WTC11 (cell line): ENCODE results near the gene CACNB3. TPM values are rescaled to one million over a fixed set of nuclear protein-coding genes. Genes with fewer than 3 reads are reported as not detected.

Experiments used
- ATAC-seq: fragments of 200-7000 bp; cut with Tn5 transposase; 2 replicates; pipeline ENCODE4 v1.10.0; 2021; ENCODE audit warnings: mild to moderate bottlenecking, moderate library complexity
- CTCF ChIA-PET: fragments of 300-600 bp; sonication (Branson Sonifier 250); formaldehyde crosslinking; loops from one replicate; lab custom pipeline; 2021; ENCODE audit warnings: antibody characterized with exemption; lab: Charles Lee
- POLR2A ChIA-PET: fragments of 350-600 bp; sonication (Branson Sonifier 250); formaldehyde crosslinking; loops from one replicate; lab custom pipeline; 2021; ENCODE audit warnings: antibody characterized with exemption; lab: Charles Lee
- DNase-seq: peaks from one replicate; pipeline ENCODE4 v3.0.0; 2021; ENCODE audit warnings: low spot score
- H3K27ac Mint-ChIP-seq: 2 replicates; pipeline ENCODE4 v1.8.0; 2021; ENCODE audit warnings: mixed read lengths
- H3K27me3 Mint-ChIP-seq: 2 replicates; pipeline ENCODE4 v1.8.0; 2021; ENCODE audit warnings: low read depth, mild to moderate bottlenecking, moderate library complexity, mixed read lengths
- H3K36me3 Mint-ChIP-seq: 2 replicates; pipeline ENCODE4 v1.8.0; 2021; ENCODE audit warnings: mixed read lengths
- H3K4me1 Mint-ChIP-seq: 2 replicates; pipeline ENCODE4 v1.8.0; 2022; ENCODE audit warnings: mixed read lengths
- H3K4me3 Mint-ChIP-seq: 2 replicates; pipeline ENCODE4 v1.8.0; 2021; ENCODE audit warnings: mild to moderate bottlenecking, moderate library complexity, mixed read lengths
- H3K9me3 Mint-ChIP-seq: 2 replicates; pipeline ENCODE4 v1.8.0; 2021; ENCODE audit warnings: mixed read lengths
- ATF1 ChIP-seq: sonication (generic); formaldehyde crosslinking; IDR thresholded peaks from 2 replicates; pipeline ENCODE4 v1.8.1; 2023; ENCODE audit warnings: mild to moderate bottlenecking, moderate library complexity, missing genetic modification reagents
- ATF3 ChIP-seq: sonication (generic); formaldehyde crosslinking; conservative IDR thresholded peaks from 2 replicates; pipeline ENCODE4 v1.8.1; 2022; ENCODE audit warnings: mild to moderate bottlenecking, missing genetic modification reagents
- ATF6 ChIP-seq: sonication (generic); formaldehyde crosslinking; IDR thresholded peaks from 2 replicates; pipeline ENCODE4 v1.8.1; 2023; ENCODE audit warnings: mild to moderate bottlenecking, missing genetic modification reagents
- CBFB ChIP-seq: sonication (generic); formaldehyde crosslinking; IDR thresholded peaks from 2 replicates; pipeline ENCODE4 v1.8.1; 2022; ENCODE audit warnings: mild to moderate bottlenecking, low read depth, missing genetic modification reagents
- ETV6 ChIP-seq: sonication (generic); formaldehyde crosslinking; IDR thresholded peaks from 2 replicates; pipeline ENCODE4 v1.8.1; 2022; ENCODE audit warnings: mild to moderate bottlenecking, missing genetic modification reagents
- IRF2 ChIP-seq: sonication (generic); formaldehyde crosslinking; IDR thresholded peaks from 2 replicates; pipeline ENCODE4 v1.8.0; 2022; ENCODE audit warnings: low read depth, missing genetic modification reagents, borderline replicate concordance
- MAX ChIP-seq: sonication (generic); formaldehyde crosslinking; IDR thresholded peaks from 2 replicates; pipeline ENCODE4 v1.8.0; 2022; ENCODE audit warnings: mild to moderate bottlenecking, missing genetic modification reagents
- MXD4 ChIP-seq: fragments of 250-450 bp; sonication (Bioruptor Pico); IDR thresholded peaks from 2 replicates; pipeline ENCODE4 v1.8.0; 2021; ENCODE audit warnings: mild to moderate bottlenecking, moderate library complexity, borderline replicate concordance
- NR2C2 ChIP-seq: sonication (generic); formaldehyde crosslinking; IDR thresholded peaks from 2 replicates; pipeline ENCODE4 v1.8.0; 2022; ENCODE audit warnings: mild to moderate bottlenecking, missing genetic modification reagents
- SP1 ChIP-seq: sonication (generic); formaldehyde crosslinking; conservative IDR thresholded peaks from 2 replicates; pipeline ENCODE4 v1.8.1; 2022; ENCODE audit warnings: missing genetic modification reagents
- STAT6 ChIP-seq: sonication (generic); formaldehyde crosslinking; conservative IDR thresholded peaks from 2 replicates; pipeline ENCODE4 v1.8.1; 2023; ENCODE audit warnings: mild to moderate bottlenecking, low read depth, missing genetic modification reagents, moderate library complexity
- TCF7 ChIP-seq: sonication (generic); formaldehyde crosslinking; IDR thresholded peaks from 2 replicates; pipeline ENCODE4 v1.8.0; 2022; ENCODE audit warnings: mild to moderate bottlenecking, low read depth, missing genetic modification reagents, moderate library complexity
- TEAD1 ChIP-seq: sonication (generic); formaldehyde crosslinking; IDR thresholded peaks from 2 replicates; pipeline ENCODE4 v1.8.0; 2022; ENCODE audit warnings: mild to moderate bottlenecking, missing genetic modification reagents
- ZNF219 ChIP-seq: sonication (generic); formaldehyde crosslinking; IDR thresholded peaks from 2 replicates; pipeline ENCODE4 v1.8.0; 2023; ENCODE audit warnings: missing genetic modification reagents, mild to moderate bottlenecking, borderline replicate concordance
- ZNF425 ChIP-seq: fragments of 250-450 bp; sonication (Bioruptor Pico); conservative IDR thresholded peaks from 2 replicates; pipeline ENCODE4 v1.9.0; 2021; ENCODE audit warnings: mild to moderate bottlenecking
- ZNF532 ChIP-seq: fragments of 250-450 bp; sonication (Bioruptor Pico); IDR thresholded peaks from 2 replicates; pipeline ENCODE4 v1.9.0; 2021; ENCODE audit warnings: mild to moderate bottlenecking, borderline replicate concordance
- total RNA-seq: library from RNA; stranded (reverse); gene quantifications from 3 replicates; pipeline ENCODE4 v1.2.3, GENCODE V29; 2021

Gene CACNB3
- total RNA-seq, 1 experiment from 2014 or later: 17.0 TPM

- TF ChIP-seq ZNF532 (CRISPR knock-in tag) (no peak), TCF7 (no peak), MAX (CRISPR knock-in tag) (peak; percentile 47; the same call in 1 of the 2 replicates), STAT6 (CRISPR knock-in tag) (no peak), IRF2 (CRISPR knock-in tag) (no peak), ETV6 (CRISPR knock-in tag) (no peak), MXD4 (no peak)
These were observed 2.9 kb upstream of the CACNB3 start (continued) for GRCh38 chr12:48815126-48816110.

GRCh38 chr12:48816143-48816854 lies 2.0 kb upstream of the CACNB3 start:
- DNase-seq (no peak), ATAC-seq (no peak)
- Mint-ChIP-seq H3K4me1 (peaks cover 45% of the 10 kb centered on the region), H3K4me3 (peak overlapping the region; percentile 87), H3K27me3 (peaks cover 73% of the 10 kb centered on the region), H3K9me3 (no peaks in the 10 kb centered on the region), H3K27ac (no peak overlapping the region), H3K36me3 (no peaks in the 10 kb centered on the region)
- CTCF ChIA-PET: interaction anchor here (0.6 to 4.3 kb wide), 24 partner anchors 8 to 525 kb away, joined by 3 to 44 read pairs (median 8); partner anchors contain the start of genes ADCY6, ARF3, DDX23 and FKBP11
- POLR2A ChIA-PET: interaction anchor here (1.3 to 2.0 kb wide), 3 partner anchors 27 to 50 kb away, joined by 3 to 8 read pairs (median 3); partner anchors contain the start of genes ADCY6 and RND1
- TF ChIP-seq SP1 (CRISPR knock-in tag) (no peak), ZNF532 (CRISPR knock-in tag) (no peak), CBFB (CRISPR knock-in tag) (no peak), ATF6 (no peak), ATF3 (CRISPR knock-in tag) (no peak), TEAD1 (CRISPR knock-in tag) (no peak), ZNF425 (CRISPR knock-in tag) (no peak), ZNF219 (CRISPR knock-in tag) (no peak), NR2C2 (no peak), ATF1 (CRISPR knock-in tag) (no peak)
